Suprapubic skin (tissue), 3 donors: ENCODE results near the gene LMAN1.

ENCODE experiments used
- EP300 ChIP-seq: sonication (generic); formaldehyde crosslinking; IDR thresholded peaks from one replicate; pipeline ENCODE4 v1.6.1; 2017; ENCODE audit warnings: antibody characterized with exemption
- POLR2A ChIP-seq, 2 donors: fragments of 450-650 bp; IDR thresholded peaks; one replicate each; pipeline ENCODE4 v1.6.1; 2017; ENCODE audit warnings: antibody characterized with exemption in 2 of 2, mild to moderate bottlenecking in 2 of 2, moderate library complexity in 2 of 2
- TF ChIP-seq, protein P1 (sequence below), 2 donors: fragments of 200-600 bp in 1 of 2; fragments of 450-650 bp in 1 of 2; sonication (generic) in 1 of 2; IDR thresholded peaks; one replicate each; pipeline ENCODE4 v1.5.1; 2016 to 2019; ENCODE audit warnings: antibody characterized with exemption in 2 of 2, mild to moderate bottlenecking in 1 of 2, moderate library complexity in 1 of 2

DNA sequence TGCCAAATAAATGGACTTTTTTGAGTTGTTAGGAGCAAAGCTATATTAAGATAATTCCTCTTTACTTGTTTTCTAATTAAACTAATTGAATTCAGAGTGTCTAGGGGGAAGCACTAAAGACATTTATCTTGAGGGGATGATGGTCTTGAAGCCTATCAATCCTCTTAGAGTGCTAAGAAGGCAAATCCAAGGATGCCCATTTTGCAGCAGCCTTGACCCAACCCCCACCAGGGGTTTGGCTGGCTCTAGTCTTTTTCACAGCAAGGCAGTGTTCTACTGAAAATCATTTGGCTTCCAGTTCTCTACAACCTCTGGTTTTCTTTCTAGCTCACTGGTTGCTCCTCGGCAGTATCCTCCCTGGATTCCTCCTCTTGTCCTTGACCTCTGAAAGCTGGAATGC is 79.3 kb downstream of the LMAN1 start:
- TF ChIP-seq, protein P1, sequence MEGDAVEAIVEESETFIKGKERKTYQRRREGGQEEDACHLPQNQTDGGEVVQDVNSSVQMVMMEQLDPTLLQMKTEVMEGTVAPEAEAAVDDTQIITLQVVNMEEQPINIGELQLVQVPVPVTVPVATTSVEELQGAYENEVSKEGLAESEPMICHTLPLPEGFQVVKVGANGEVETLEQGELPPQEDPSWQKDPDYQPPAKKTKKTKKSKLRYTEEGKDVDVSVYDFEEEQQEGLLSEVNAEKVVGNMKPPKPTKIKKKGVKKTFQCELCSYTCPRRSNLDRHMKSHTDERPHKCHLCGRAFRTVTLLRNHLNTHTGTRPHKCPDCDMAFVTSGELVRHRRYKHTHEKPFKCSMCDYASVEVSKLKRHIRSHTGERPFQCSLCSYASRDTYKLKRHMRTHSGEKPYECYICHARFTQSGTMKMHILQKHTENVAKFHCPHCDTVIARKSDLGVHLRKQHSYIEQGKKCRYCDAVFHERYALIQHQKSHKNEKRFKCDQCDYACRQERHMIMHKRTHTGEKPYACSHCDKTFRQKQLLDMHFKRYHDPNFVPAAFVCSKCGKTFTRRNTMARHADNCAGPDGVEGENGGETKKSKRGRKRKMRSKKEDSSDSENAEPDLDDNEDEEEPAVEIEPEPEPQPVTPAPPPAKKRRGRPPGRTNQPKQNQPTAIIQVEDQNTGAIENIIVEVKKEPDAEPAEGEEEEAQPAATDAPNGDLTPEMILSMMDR (IDR thresholded peaks at IDR 0.05), result no peak
- TF ChIP-seq POLR2A (IDR thresholded peaks at IDR 0.05) (no peak), EP300 (no peak)
